IMR-90 (cell line): Measurements from ENCODE around the gene FOXO1. TPM values are rescaled to one million over a fixed set of nuclear protein-coding genes. Genes with fewer than 3 reads are reported as not detected.

Experiments
- ATAC-seq: fragments of 200-7000 bp; cut with Tn5 transposase; 2 replicates; pipeline ENCODE4 v1.9.1; 2020; ENCODE audit warnings: low read depth, mild to moderate bottlenecking, moderate library complexity
- BruUV-seq: library from RNA; stranded (reverse); fragments of 400-500 nt; replicated peaks from 2 replicates; lab custom pipeline; 2021; lab: Mats Ljungman, UMichigan
- CTCF ChIA-PET: fragments of 300-600 bp; formaldehyde crosslinking; extraction: SDS; loops from one replicate; lab custom pipeline; 2021; ENCODE audit warnings: antibody characterized with exemption; lab: Yijun Ruan, JAX
- POLR2A ChIA-PET: fragments of 300-600 bp; sonication (Branson Sonifier 250); formaldehyde crosslinking; loops from one replicate; lab custom pipeline; 2022; ENCODE audit warnings: antibody characterized with exemption; ENCODE audit not compliant: unreplicated experiment; lab: Charles Lee
- DNase-seq: peaks from one replicate; pipeline ENCODE4 v3.0.0; 2013
- H2AFZ ChIP-seq: replicated peaks from 2 replicates; pipeline ENCODE3; 2013; ENCODE audit warnings: low read length, mild to moderate bottlenecking; ENCODE audit not compliant: poor library complexity
- H2AK5ac ChIP-seq: 2 replicates; pipeline ENCODE4 v1.6.1; 2013; ENCODE audit warnings: low read depth, low read length, inconsistent platforms
- H2AK9ac ChIP-seq: replicated peaks from 2 replicates; pipeline ENCODE3; 2013; ENCODE audit warnings: mild to moderate bottlenecking, low read depth, low read length, moderate library complexity; ENCODE audit not compliant: poor library complexity
- H2BK120ac ChIP-seq: 2 replicates; pipeline ENCODE4 v1.6.1; 2013; ENCODE audit warnings: low read depth, low read length, inconsistent platforms
- H2BK15ac ChIP-seq: 3 replicates; pipeline ENCODE4 v1.6.1; 2013; ENCODE audit warnings: low read depth, low read length, inconsistent platforms
- H2BK20ac ChIP-seq: 2 replicates; pipeline ENCODE4 v1.6.1; 2013; ENCODE audit warnings: low read depth, mild to moderate bottlenecking, inconsistent platforms, low read length, moderate library complexity
- H2BK5ac ChIP-seq: 2 replicates; pipeline ENCODE4 v1.6.1; 2013; ENCODE audit warnings: mild to moderate bottlenecking, low read depth, low read length, inconsistent platforms; ENCODE audit not compliant: poor library complexity, severe bottlenecking
- H3K14ac ChIP-seq: replicated peaks from 2 replicates; pipeline ENCODE4 v1.6.1; 2013; ENCODE audit warnings: low read depth, low read length, inconsistent platforms
- H3K18ac ChIP-seq: 2 replicates; pipeline ENCODE4 v1.6.1; 2013; ENCODE audit warnings: low read depth, low read length, control low read depth
- H3K23ac ChIP-seq: 2 replicates; pipeline ENCODE4 v1.6.1; 2013; ENCODE audit warnings: low read depth, low read length, inconsistent platforms
- H3K27ac ChIP-seq: 2 replicates; pipeline ENCODE4 v1.5.1; 2013; ENCODE audit warnings: mild to moderate bottlenecking, control low read depth, low read length; ENCODE audit not compliant: insufficient read depth
- H3K27me3 ChIP-seq: 2 replicates; pipeline ENCODE4 v1.6.1; 2013; ENCODE audit warnings: low read length; ENCODE audit not compliant: control insufficient read depth, insufficient read depth
- H3K36me3 ChIP-seq: 2 replicates; pipeline ENCODE4 v1.6.1; 2013; ENCODE audit warnings: low read length, mixed read lengths; ENCODE audit not compliant: control insufficient read depth, insufficient read depth
- H3K4ac ChIP-seq: 2 replicates; pipeline ENCODE4 v1.6.1; 2013; ENCODE audit warnings: low read depth, low read length, inconsistent platforms
- H3K4me1 ChIP-seq: 2 replicates; pipeline ENCODE4 v1.6.1; 2013; ENCODE audit warnings: low read length, mixed read lengths; ENCODE audit not compliant: control insufficient read depth, insufficient read depth
- H3K4me2 ChIP-seq: 2 replicates; pipeline ENCODE4 v1.6.1; 2013; ENCODE audit warnings: low read depth, mild to moderate bottlenecking, control low read depth, low read length, moderate library complexity
- H3K4me3 ChIP-seq: 2 replicates; pipeline ENCODE4 v1.5.1; 2013; ENCODE audit warnings: low read depth, mild to moderate bottlenecking, control low read depth, low read length, moderate library complexity; ENCODE audit not compliant: insufficient read depth
- H3K56ac ChIP-seq: 2 replicates; pipeline ENCODE4 v1.6.1; 2013; ENCODE audit warnings: low read length, inconsistent platforms; ENCODE audit not compliant: insufficient read depth; ENCODE audit errors: extremely low read depth
- H3K79me1 ChIP-seq, 2 experiments: 2 replicates each; pipeline ENCODE4 v1.6.1; 2013; ENCODE audit warnings: low read length in 2 of 2, inconsistent platforms in 1 of 2, low read depth in 1 of 2
- H3K9ac ChIP-seq: 2 replicates; pipeline ENCODE4 v1.6.1; 2013; ENCODE audit warnings: low read depth, low read length, control low read depth
- H3K9me1 ChIP-seq: 2 replicates; pipeline ENCODE4 v1.6.1; 2013; ENCODE audit warnings: low read length, inconsistent platforms; ENCODE audit not compliant: insufficient read depth
- H3K9me3 ChIP-seq: 2 replicates; pipeline ENCODE4 v1.6.1; 2013; ENCODE audit warnings: low read length; ENCODE audit not compliant: control insufficient read depth, insufficient read depth
- H4K20me1 ChIP-seq: 2 replicates; pipeline ENCODE4 v1.6.1; 2013; ENCODE audit warnings: low read length, inconsistent platforms; ENCODE audit not compliant: insufficient read depth
- H4K5ac ChIP-seq: 2 replicates; pipeline ENCODE4 v1.6.1; 2013; ENCODE audit warnings: mild to moderate bottlenecking, low read depth, low read length, control low read depth
- H4K8ac ChIP-seq, 2 experiments: 2 replicates each; pipeline ENCODE4 v1.6.1; 2013; ENCODE audit warnings: low read depth in 2 of 2, low read length in 2 of 2, control low read depth in 1 of 2, inconsistent platforms in 1 of 2
- H4K91ac ChIP-seq: 2 replicates; pipeline ENCODE4 v1.6.1; 2013; ENCODE audit warnings: low read depth, low read length, inconsistent platforms; ENCODE audit not compliant: insufficient read depth
- CEBPB ChIP-seq: IDR thresholded peaks from 2 replicates; pipeline ENCODE4 v1.6.1; 2012; ENCODE audit warnings: low read depth, low read length, improper control_type of control experiment
- ELK1 ChIP-seq: fragments of 150-350 bp; IDR thresholded peaks from 2 replicates; pipeline ENCODE4 v1.6.1; 2016; ENCODE audit warnings: low read depth, mild to moderate bottlenecking, low read length, moderate library complexity, borderline replicate concordance
- FOS ChIP-seq: fragments of 150-350 bp; IDR thresholded peaks from 2 replicates; pipeline ENCODE4 v1.6.1; 2016; ENCODE audit warnings: low read depth, low read length
- MAFK ChIP-seq: IDR thresholded peaks from 2 replicates; pipeline ENCODE4 v1.6.1; 2012; ENCODE audit warnings: low read depth, low read length, improper control_type of control experiment
- MAZ ChIP-seq: IDR thresholded peaks from 2 replicates; pipeline ENCODE4 v1.6.1; 2012; ENCODE audit warnings: low read depth, mild to moderate bottlenecking, low read length, improper control_type of control experiment, moderate library complexity, borderline replicate concordance
- MXI1 ChIP-seq: IDR thresholded peaks from 2 replicates; pipeline ENCODE4 v1.6.1; 2012; ENCODE audit warnings: low read depth, mild to moderate bottlenecking, low read length, moderate library complexity, borderline replicate concordance
- NFE2L2 ChIP-seq: fragments of 150-350 bp; IDR thresholded peaks from 2 replicates; pipeline ENCODE4 v1.6.1; 2016; ENCODE audit warnings: low read depth, mild to moderate bottlenecking, low read length
- POLR2A ChIP-seq: IDR thresholded peaks from 2 replicates; pipeline ENCODE4 v1.6.1; 2012; ENCODE audit warnings: mild to moderate bottlenecking, low read depth, low read length
- RAD21 ChIP-seq: IDR thresholded peaks from 2 replicates; pipeline ENCODE4 v1.6.1; 2012; ENCODE audit warnings: low read length, improper control_type of control experiment
- RFX5 ChIP-seq: IDR thresholded peaks from 2 replicates; pipeline ENCODE4 v1.8.0; 2012; ENCODE audit warnings: low read depth, mild to moderate bottlenecking, low read length, moderate library complexity
- SMC3 ChIP-seq: fragments of 150-350 bp; IDR thresholded peaks from 2 replicates; pipeline ENCODE4 v1.6.1; 2016; ENCODE audit warnings: low read depth, mild to moderate bottlenecking, antibody characterized with exemption, low read length, moderate library complexity
- USF2 ChIP-seq: fragments of 150-350 bp; IDR thresholded peaks from 2 replicates; pipeline ENCODE4 v1.6.1; 2017; ENCODE audit warnings: mild to moderate bottlenecking, antibody characterized with exemption, low read length, low read depth
- WGBS, 2 experiments: methylation state at CpG; one replicate each; pipeline versions ENCODE4 v1.1.5 to v1.1.7; 2013; ENCODE audit warnings: missing lambda C conversion rate in 2 of 2; ENCODE audit not compliant: insufficient read length in 1 of 2; ENCODE audit errors: extremely low coverage in 2 of 2; 5-methylcytosine and 5-hydroxymethylcytosine counted together
- dilution Hi-C: fragments of 300-500 bp; cut with HindIII; formaldehyde crosslinking; loops from one replicate; pipeline ENCODE4 v1.14.3; 2018; ENCODE audit warnings: low sequenced_read_pairs; ENCODE audit not compliant: unreplicated experiment
- in situ Hi-C: fragments of 300-500 bp; cut with MboI; formaldehyde crosslinking; loops from 3 replicates; pipeline ENCODE4 v1.14.3; 2019; ENCODE audit warnings: low sequenced_read_pairs, inconsistent platforms, mixed read lengths
- intact Hi-C: fragments of 100-400 bp; cut with micrococcal nuclease; formaldehyde crosslinking; loops from 2 replicates; pipeline ENCODE4 v1.10.0; 2022
- polyA plus RNA-seq, 3 experiments: library from polyadenylated mRNA; depleted of rRNA; stranded (reverse); fragments of >200 nt; gene quantifications; 2 replicates each; pipeline ENCODE4 v1.2.3, GENCODE V29; 2012; ENCODE audit warnings: low replicate concordance in 1 of 3
- total RNA-seq: library from RNA; depleted of rRNA; stranded (reverse); fragments of >200 nt; gene quantifications from 2 replicates; pipeline ENCODE4 v1.2.3, GENCODE V29; 2012

FOXO1 gene
- total and polyA plus RNA-seq, 2 of the 4 experiments (the other 2 are of a cell fraction): 0.12 to 0.18 TPM

GRCh38 chr13:40588101-40588500, 78.3 kb downstream of the FOXO1 start:
- Histone ChIP-seq H3K9ac (no peak overlapping the region), H3K4me1 (no peaks in the 10 kb centered on the region), H3K18ac (no peak overlapping the region), H3K27ac (no peak overlapping the region), H2BK20ac (no peak overlapping the region), H2BK120ac (no peak overlapping the region), H2AK5ac (no peak overlapping the region), H3K14ac (no peak overlapping the region), H4K8ac (no peak overlapping the region), H3K23ac (no peak overlapping the region), H3K79me1 (no peaks in the 10 kb centered on the region), H3K36me3 (no peaks in the 10 kb centered on the region), H4K5ac (no peak overlapping the region), H3K4ac (no peak overlapping the region), H4K91ac (no peak overlapping the region), H3K56ac (no peak overlapping the region), H2BK5ac (no peak overlapping the region), H4K20me1 (no peaks in the 10 kb centered on the region), H2AFZ (no peak overlapping the region), H3K9me3 (no peaks in the 10 kb centered on the region), H2AK9ac (no peak overlapping the region), H3K9me1 (no peaks in the 10 kb centered on the region), H3K4me2 (no peak overlapping the region), H2BK15ac (no peak overlapping the region), H3K4me3 (no peak overlapping the region), H3K27me3 (no peaks in the 10 kb centered on the region)
- no peak for ATAC-seq
- ChIA-PET POLR2A (no interaction called here), CTCF (no interaction called here)
- BruUV-seq: no TSS peak
- TF ChIP-seq SMC3: no peak
- no peak for TF ChIP-seq MAFK
- no peak for TF ChIP-seq MAZ
- TF ChIP-seq NFE2L2: no peak
- TF ChIP-seq RAD21: no peak
- no peak for TF ChIP-seq USF2
- TF ChIP-seq POLR2A: no peak
- TF ChIP-seq ELK1: no peak
- no peak for TF ChIP-seq MXI1
- no peak for TF ChIP-seq CEBPB
- no peak for TF ChIP-seq RFX5
- TF ChIP-seq FOS: no peak
- DNase-seq: no peak
- intact Hi-C loops: no loop called here
- in situ Hi-C loops: no loop called here
- no CpG with 5 or more reads among the region's 2 CpGs for WGBS, 2 experiments
- dilution Hi-C loops: no loop called here
